ENCODE measurements around the gene S100B. TPM values are rescaled to one million over a fixed set of nuclear protein-coding genes. Genes with fewer than 3 reads are reported as not detected.

Gene S100B
- total and polyA plus RNA-seq, 2 experiments from 2014 or later = not detected

DNA sequence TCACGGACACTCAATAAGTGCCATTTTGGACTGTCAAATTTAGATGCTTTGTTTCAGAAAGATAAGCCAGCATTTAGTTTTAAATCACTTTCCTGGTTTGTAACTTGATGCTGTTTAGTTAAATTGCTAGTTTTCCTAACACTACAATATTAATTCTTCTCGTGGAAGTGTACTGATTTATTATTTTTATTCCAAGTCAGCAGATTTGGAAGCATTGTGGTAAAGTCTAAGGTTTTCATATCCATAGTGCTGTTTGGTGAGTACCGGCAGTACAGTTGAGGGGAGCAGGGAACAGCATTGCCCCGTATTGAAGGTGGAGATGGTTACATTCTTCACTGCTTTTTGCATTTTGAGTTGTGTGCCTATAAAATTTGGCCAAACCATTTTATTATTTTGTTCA, 36.3 kb downstream of the S100B start:
- Histone ChIP-seq H3K36me3 (replicated peaks; ENCODE audit: insufficient read depth, low read depth) (no peaks in the 10 kb centered on the region), H3K79me2 (no peaks in the 10 kb centered on the region), H4K20me1 (ENCODE audit: insufficient read depth, poor library complexity, severe bottlenecking) (no peaks in the 10 kb centered on the region), H3K9me2 (replicated peaks; ENCODE audit: insufficient read depth) (no peaks in the 10 kb centered on the region), H3K9me3 (ENCODE audit: low read depth) (peaks cover 3% of the 10 kb centered on the region), H3K4me2 (no peak overlapping the region), H3K4me1 (ENCODE audit: insufficient read depth) (no peaks in the 10 kb centered on the region), H3K4me3 (no peak overlapping the region), H3K27ac (no peak overlapping the region), H3K27me3 (no peaks in the 10 kb centered on the region), H2AFZ (no peak overlapping the region)
- TF ChIP-seq EZH2 (IDR thresholded peaks at IDR 0.05; ENCODE audit: borderline replicate concordance) (no peak), EZH2phosphoT487 (IDR thresholded peaks at IDR 0.05; ENCODE audit: low read depth, severe bottlenecking, unreplicated experiment) (no peak)
- TF ChIP-seq, protein P1, sequence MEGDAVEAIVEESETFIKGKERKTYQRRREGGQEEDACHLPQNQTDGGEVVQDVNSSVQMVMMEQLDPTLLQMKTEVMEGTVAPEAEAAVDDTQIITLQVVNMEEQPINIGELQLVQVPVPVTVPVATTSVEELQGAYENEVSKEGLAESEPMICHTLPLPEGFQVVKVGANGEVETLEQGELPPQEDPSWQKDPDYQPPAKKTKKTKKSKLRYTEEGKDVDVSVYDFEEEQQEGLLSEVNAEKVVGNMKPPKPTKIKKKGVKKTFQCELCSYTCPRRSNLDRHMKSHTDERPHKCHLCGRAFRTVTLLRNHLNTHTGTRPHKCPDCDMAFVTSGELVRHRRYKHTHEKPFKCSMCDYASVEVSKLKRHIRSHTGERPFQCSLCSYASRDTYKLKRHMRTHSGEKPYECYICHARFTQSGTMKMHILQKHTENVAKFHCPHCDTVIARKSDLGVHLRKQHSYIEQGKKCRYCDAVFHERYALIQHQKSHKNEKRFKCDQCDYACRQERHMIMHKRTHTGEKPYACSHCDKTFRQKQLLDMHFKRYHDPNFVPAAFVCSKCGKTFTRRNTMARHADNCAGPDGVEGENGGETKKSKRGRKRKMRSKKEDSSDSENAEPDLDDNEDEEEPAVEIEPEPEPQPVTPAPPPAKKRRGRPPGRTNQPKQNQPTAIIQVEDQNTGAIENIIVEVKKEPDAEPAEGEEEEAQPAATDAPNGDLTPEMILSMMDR (IDR thresholded peaks at IDR 0.05; ENCODE audit: poor library complexity) = no peak
- 96% methylated on average over 4 of the region's 4 CpGs for WGBS (ENCODE audit: low lambda C conversion rate, missing lambda C conversion rate)
- DNase-seq (ENCODE audit: low spot score) = no peak

DNA sequence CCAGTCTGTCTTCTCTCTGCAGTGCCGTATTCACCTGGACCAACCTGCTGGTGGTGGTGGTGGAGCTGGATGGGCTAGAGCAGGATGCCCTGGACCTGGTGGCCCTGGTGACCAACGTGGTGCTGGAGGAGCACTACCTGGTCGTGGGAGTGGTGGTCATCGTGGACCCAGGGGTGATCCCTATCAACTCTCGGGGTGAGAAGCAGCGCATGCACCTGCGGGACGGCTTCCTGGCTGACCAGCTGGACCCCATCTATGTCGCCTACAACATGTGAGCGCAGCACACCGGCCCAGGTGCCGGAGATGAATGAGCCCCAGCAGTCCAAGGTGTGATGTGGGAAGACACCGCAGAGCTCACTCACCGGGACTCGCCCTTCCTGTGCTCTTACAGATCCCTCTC, 37.5 kb downstream of the S100B start:
- H4K20me1 ChIP-seq (ENCODE audit: insufficient read depth, poor library complexity, severe bottlenecking) = no peaks in the 10 kb centered on the region
- no peak overlapping the region for H2AFZ ChIP-seq
- H3K9me2 ChIP-seq (replicated peaks; ENCODE audit: insufficient read depth) = no peaks in the 10 kb centered on the region
- H3K27me3 ChIP-seq = no peaks in the 10 kb centered on the region
- WGBS (ENCODE audit: low lambda C conversion rate, missing lambda C conversion rate) = 98% methylated on average over 15 of the region's 15 CpGs
- TF ChIP-seq, protein P1 (IDR thresholded peaks at IDR 0.05; ENCODE audit: poor library complexity) = no peak
- TF ChIP-seq EZH2 (IDR thresholded peaks at IDR 0.05; ENCODE audit: borderline replicate concordance) (no peak), EZH2phosphoT487 (IDR thresholded peaks at IDR 0.05; ENCODE audit: low read depth, severe bottlenecking, unreplicated experiment) (no peak)
- H3K4me1 ChIP-seq (ENCODE audit: insufficient read depth) = no peaks in the 10 kb centered on the region
- no peaks in the 10 kb centered on the region for H3K9me3 ChIP-seq (ENCODE audit: low read depth)
- no peak overlapping the region for H3K27ac ChIP-seq
- no peak for DNase-seq (ENCODE audit: low spot score)
- no peaks in the 10 kb centered on the region for H3K36me3 ChIP-seq (replicated peaks; ENCODE audit: insufficient read depth, low read depth)
- no peak overlapping the region for H3K4me3 ChIP-seq
- no peaks in the 10 kb centered on the region for H3K79me2 ChIP-seq
- H3K4me2 ChIP-seq = no peak overlapping the region

DNA sequence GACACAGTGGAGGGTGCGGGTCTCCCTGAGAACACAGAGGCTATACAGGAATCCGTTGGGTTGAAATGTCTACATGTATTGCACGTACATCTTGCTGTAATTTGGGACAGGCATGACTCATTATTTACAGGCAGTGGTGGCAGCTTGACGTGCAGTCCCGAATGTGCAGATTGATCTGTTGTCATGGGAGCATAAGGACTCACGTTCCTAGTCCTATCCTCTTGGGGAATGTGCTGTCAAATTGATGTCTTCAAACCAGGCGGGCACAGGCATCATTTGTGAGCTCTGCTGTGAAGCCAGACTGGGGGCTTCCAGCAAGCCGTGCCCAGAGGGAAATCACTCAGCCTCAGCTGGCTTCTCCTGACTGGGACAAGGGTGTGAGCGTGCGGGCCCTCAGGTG, 40.5 kb downstream of the S100B start:
- no peak overlapping the region for H3K27ac ChIP-seq
- WGBS (ENCODE audit: low lambda C conversion rate, missing lambda C conversion rate) = 92% methylated on average over 10 of the region's 10 CpGs
- no peak for DNase-seq (ENCODE audit: low spot score)

More for the DNA sequence above, 40.5 kb downstream of the S100B start:
- no peak overlapping the region for H2AFZ ChIP-seq
- H3K4me3 ChIP-seq = no peak overlapping the region
- H3K27me3 ChIP-seq = no peaks in the 10 kb centered on the region
- no peaks in the 10 kb centered on the region for H3K9me3 ChIP-seq (ENCODE audit: low read depth)
- H3K79me2 ChIP-seq = no peaks in the 10 kb centered on the region
- no peak overlapping the region for H3K4me2 ChIP-seq
- no peaks in the 10 kb centered on the region for H3K4me1 ChIP-seq (ENCODE audit: insufficient read depth)
- H4K20me1 ChIP-seq (ENCODE audit: insufficient read depth, poor library complexity, severe bottlenecking) = no peaks in the 10 kb centered on the region
- TF ChIP-seq, protein P1 (IDR thresholded peaks at IDR 0.05; ENCODE audit: poor library complexity) = no peak
- TF ChIP-seq EZH2phosphoT487 (IDR thresholded peaks at IDR 0.05; ENCODE audit: low read depth, severe bottlenecking, unreplicated experiment) (no peak), EZH2 (IDR thresholded peaks at IDR 0.05; ENCODE audit: borderline replicate concordance) (no peak)
- no peaks in the 10 kb centered on the region for H3K36me3 ChIP-seq (replicated peaks; ENCODE audit: insufficient read depth, low read depth)
- no peaks in the 10 kb centered on the region for H3K9me2 ChIP-seq (replicated peaks; ENCODE audit: insufficient read depth)

Measured in hepatocyte (in vitro differentiated cells).